GM06990 (cell line): Measurements from ENCODE around the gene SPATA24.

Experiments used
- DNase-seq: peaks from one replicate; pipeline ENCODE4 v3.0.0-alpha.2; 2011; ENCODE audit not compliant: insufficient read length; ENCODE audit errors: extremely low read depth
- H3K27me3 ChIP-seq: replicated peaks from 2 replicates; pipeline ENCODE4 v1.6.0; 2011; ENCODE audit warnings: low read length; ENCODE audit not compliant: control insufficient read depth, insufficient read depth
- H3K36me3 ChIP-seq: 2 replicates; pipeline ENCODE4 v1.5.1; 2011; ENCODE audit warnings: low read length; ENCODE audit not compliant: control insufficient read depth, insufficient read depth
- H3K4me3 ChIP-seq: replicated peaks from 2 replicates; pipeline ENCODE4 v1.5.1; 2011; ENCODE audit warnings: low read depth, mild to moderate bottlenecking, control low read depth, low read length
- TF ChIP-seq, protein P1 (sequence below): IDR thresholded peaks from 2 replicates; pipeline ENCODE4 v1.5.1; 2011; ENCODE audit warnings: low read length, control low read depth, mild to moderate bottlenecking, inconsistent platforms; ENCODE audit not compliant: insufficient read depth, poor library complexity, severe bottlenecking

Gene SPATA24

DNA sequence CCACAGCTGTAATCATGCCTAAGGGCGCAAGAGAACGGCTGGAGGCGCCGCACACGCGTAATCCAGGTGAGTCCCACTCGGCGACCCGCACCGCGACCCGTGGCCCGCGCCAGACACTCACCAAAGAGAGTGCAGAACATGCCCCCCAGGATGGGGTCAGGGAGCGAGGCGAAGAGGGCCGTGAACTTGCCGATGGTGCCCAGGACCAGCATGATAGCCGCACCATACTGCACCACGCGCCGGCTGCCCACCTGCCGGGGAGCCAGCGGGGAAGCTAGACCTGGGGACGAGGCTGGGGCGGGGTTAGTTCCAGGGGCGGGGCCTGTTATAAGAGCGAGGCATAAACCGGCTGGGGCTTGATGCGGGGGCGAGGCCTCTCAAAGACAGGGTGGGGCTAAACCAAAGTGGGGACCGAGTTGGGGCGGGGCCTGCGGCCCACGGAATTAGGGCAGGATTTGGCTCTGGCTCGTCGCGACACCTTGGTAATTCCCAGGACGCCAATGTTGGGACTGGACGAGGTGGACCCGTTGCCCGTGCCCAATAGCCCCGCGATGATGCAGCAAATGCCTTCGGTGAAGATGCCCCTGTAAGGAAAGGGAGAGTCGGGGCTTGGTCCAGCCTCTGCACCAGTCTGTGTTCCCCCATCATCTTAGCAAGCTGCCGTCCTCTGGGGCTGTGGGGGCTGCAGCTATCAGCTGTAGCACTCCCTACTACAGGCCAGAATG is 25.6 kb downstream of the SPATA24 start:
- H3K36me3 ChIP-seq, result no peaks in the 10 kb centered on the region
- TF ChIP-seq, protein P1, sequence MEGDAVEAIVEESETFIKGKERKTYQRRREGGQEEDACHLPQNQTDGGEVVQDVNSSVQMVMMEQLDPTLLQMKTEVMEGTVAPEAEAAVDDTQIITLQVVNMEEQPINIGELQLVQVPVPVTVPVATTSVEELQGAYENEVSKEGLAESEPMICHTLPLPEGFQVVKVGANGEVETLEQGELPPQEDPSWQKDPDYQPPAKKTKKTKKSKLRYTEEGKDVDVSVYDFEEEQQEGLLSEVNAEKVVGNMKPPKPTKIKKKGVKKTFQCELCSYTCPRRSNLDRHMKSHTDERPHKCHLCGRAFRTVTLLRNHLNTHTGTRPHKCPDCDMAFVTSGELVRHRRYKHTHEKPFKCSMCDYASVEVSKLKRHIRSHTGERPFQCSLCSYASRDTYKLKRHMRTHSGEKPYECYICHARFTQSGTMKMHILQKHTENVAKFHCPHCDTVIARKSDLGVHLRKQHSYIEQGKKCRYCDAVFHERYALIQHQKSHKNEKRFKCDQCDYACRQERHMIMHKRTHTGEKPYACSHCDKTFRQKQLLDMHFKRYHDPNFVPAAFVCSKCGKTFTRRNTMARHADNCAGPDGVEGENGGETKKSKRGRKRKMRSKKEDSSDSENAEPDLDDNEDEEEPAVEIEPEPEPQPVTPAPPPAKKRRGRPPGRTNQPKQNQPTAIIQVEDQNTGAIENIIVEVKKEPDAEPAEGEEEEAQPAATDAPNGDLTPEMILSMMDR, result no peak
- no peaks in the 10 kb centered on the region for H3K27me3 ChIP-seq
- no peak for DNase-seq
- H3K4me3 ChIP-seq, result no peak overlapping the region

DNA sequence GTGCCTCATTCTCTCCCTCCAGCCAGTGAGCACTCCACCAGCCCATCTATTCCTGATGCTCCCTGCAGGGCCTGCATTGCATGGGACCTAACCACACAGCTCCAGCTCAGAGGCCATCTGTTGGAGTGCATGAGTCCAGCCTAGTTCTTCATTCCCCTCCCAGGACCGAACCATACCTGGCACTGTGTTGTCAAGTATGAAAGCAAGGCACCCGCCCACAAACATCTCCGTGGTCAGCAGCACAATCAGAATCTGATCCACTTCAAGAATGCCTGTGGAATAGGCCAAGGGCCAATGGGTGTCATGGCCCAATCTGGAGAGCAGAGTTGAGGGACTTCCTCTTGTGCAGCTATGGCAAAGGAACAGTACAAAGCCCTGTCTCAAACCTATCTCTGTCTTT is 26.7 kb downstream of the SPATA24 start:
- Histone ChIP-seq H3K36me3 (no peaks in the 10 kb centered on the region), H3K27me3 (no peaks in the 10 kb centered on the region), H3K4me3 (no peak overlapping the region)
- TF ChIP-seq, protein P1, result no peak
- no peak for DNase-seq

DNA sequence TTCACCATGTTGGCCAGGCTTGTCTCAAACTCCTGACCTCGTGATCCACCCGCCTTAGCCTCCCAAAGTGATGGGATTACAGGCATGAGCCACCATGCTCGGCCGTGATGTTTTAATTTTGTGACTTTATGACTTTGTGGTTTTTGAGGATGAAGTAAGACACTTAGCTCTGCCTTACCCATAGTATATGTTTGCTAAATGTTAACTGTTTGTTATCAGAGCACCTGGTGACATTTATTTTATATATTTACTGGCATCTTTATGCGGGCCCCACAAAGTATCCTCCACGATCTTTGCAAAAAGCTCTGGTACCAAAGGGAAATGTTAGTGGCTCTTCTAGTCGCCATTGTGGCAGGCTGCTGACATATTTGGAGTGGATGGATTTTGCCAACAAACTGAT is 27.5 kb downstream of the SPATA24 start:
- DNase-seq, result no peak
- no peaks in the 10 kb centered on the region for H3K27me3 ChIP-seq
- no peaks in the 10 kb centered on the region for H3K36me3 ChIP-seq
- TF ChIP-seq, protein P1, result no peak
- H3K4me3 ChIP-seq, result no peak overlapping the region

DNA sequence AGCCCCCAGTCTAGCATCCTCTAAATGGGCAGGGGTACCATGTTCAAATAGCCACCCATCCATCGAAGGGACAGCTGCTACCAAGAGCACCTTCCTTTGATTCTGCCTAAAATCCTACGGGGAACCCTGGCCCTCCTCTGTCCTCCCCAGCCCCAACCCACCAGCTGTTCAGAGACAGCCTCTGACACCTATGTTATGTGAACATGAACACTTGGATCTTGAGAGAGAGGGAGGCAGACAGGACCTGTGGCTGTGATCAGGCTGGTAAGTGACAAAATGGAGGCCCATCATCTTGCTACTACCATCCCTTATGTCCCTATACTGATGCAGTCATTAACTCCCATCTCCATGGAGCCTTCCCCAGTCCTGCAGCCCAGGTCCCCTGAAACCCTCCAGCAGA is 29.0 kb downstream of the SPATA24 start:
- H3K27me3 ChIP-seq, result no peaks in the 10 kb centered on the region
- no peak for DNase-seq
- TF ChIP-seq, protein P1, result no peak
- no peak overlapping the region for H3K4me3 ChIP-seq
- no peaks in the 10 kb centered on the region for H3K36me3 ChIP-seq

DNA sequence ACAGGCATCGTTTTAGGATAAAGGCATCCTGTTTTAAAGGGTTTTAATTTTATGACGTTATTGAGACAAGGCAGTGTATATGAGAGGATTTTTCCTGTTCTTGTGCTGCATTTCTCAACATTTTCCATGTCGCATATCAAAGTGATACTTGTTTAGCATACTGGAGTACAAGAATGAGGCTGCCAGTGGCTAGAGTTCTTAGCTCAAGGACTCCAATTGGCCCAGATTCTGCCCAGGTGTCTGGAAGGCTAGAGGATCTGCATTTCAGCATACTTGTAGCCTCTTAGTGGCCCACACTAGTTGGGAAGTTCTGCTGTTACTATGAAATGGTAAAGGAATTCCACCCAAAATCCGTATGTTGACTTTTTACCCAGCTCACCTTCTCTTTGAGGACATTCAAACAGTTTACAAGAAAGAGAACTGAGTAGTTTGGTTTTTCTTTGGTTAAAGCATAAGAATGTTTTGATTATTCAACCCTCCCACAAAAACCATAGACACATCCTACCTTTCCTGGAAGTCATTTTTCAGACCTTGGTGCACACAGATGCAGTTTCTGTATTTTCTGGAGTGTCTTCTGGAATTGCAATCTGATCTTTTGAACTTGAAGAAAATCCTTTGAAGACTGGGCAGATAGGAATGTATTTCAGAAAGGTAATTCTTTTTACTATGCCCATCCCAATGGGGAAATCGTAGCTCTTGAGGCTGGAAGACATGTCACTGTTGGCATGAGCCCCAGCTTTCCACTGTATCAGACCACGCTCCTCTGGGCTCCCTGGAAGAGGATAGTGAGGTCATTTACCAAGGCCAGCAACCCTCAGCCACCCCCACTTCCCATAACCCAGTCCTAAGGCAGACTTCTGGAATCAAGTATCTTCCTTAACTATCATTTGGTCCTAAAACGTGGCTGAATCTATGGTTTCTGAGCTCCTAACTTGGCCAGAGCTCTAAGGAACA is 32.1 kb downstream of the SPATA24 start:
- H3K4me3 ChIP-seq, result no peak overlapping the region
- no peaks in the 10 kb centered on the region for H3K27me3 ChIP-seq
- H3K36me3 ChIP-seq, result peaks cover under 1% of the 10 kb centered on the region
- TF ChIP-seq, protein P1, result no peak
- no peak for DNase-seq
